Mesodermal cell (in vitro differentiated cells): ENCODE results near the gene ACVRL1.

ENCODE experiments used
- H3K27ac ChIP-seq: 2 replicates; pipeline ENCODE4 v1.7.0; 2013; ENCODE audit warnings: mild to moderate bottlenecking, low read depth, low read length, moderate library complexity; ENCODE audit not compliant: severe bottlenecking
- H3K36me3 ChIP-seq: 2 replicates; pipeline ENCODE4 v1.7.1; 2013; ENCODE audit warnings: mild to moderate bottlenecking, low read length, moderate library complexity; ENCODE audit not compliant: control insufficient read depth, insufficient read depth
- H3K4me1 ChIP-seq: one replicate; pipeline ENCODE4 v1.7.1; 2013; ENCODE audit warnings: mild to moderate bottlenecking, low read length; ENCODE audit not compliant: insufficient read depth, control insufficient read depth, poor library complexity, severe bottlenecking
- H3K4me3 ChIP-seq: 2 replicates; pipeline ENCODE4 v1.7.0; 2013; ENCODE audit warnings: low read length, control low read depth, mild to moderate bottlenecking; ENCODE audit not compliant: insufficient read depth, poor library complexity, severe bottlenecking; ENCODE audit errors: extremely low read depth
- H3K9me3 ChIP-seq: 2 replicates; pipeline ENCODE4 v1.7.1; 2013; ENCODE audit warnings: mild to moderate bottlenecking, low read length, moderate library complexity; ENCODE audit not compliant: control insufficient read depth
- WGBS, 2 experiments: methylation state at CpG; one replicate each; pipeline ENCODE4 v1.1.5; 2013; ENCODE audit warnings: missing lambda C conversion rate in 2 of 2; ENCODE audit not compliant: insufficient coverage in 2 of 2; 5-methylcytosine and 5-hydroxymethylcytosine counted together

ACVRL1 gene

DNA sequence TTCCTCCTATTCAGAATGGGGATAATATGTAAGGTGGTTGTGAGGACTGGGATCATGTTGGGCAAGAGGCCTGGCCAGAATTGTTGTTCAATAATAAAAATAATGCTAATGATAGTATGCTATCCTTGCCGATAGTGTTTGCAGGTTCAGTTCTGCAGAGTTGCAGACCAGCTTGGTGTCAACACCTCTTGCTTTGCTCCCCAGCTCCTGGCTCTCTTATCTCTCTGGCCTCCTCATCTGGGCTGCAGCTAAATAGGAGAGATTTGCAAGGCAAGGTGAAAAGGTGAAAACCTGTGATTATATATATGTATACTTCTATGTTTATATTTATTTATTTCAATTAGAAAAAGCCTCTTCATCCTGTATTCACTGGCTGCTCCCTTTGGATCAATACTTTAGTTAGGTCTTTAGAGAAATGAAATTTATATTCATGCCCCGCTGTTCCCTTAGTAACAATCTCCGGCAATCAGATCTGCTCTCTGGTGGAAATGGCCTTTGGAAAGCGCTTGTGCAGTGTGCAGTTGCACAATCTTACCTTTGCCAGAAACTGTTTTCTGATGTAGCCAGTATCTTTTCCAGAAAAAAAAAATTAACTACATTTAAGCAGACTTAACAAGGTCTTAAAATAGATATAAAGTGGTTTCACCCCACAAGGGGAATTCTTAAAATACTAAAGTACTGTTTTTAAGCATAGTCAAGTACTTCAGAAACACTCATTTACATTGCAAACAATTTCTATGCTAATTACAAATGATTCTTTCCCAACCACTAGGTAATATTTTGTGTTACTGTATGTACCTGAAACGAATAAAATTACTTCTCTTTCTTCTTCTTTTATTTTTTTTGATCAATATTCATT lies 25.1 kb downstream of the ACVRL1 start:
- H3K9me3 ChIP-seq: no peaks in the 10 kb centered on the region
- no peak overlapping the region for H3K27ac ChIP-seq
- 88% methylated on average over 3 of the region's 5 CpGs; no CpG with 5 or more reads in 1 of the 2 experiments for WGBS, 2 experiments
- H3K4me3 ChIP-seq: no peak overlapping the region
- no peaks in the 10 kb centered on the region for H3K4me1 ChIP-seq
- no peaks in the 10 kb centered on the region for H3K36me3 ChIP-seq

- Histone ChIP-seq H3K9me3 (no peaks in the 10 kb centered on the region), H3K4me3 (no peak overlapping the region), H3K27ac (no peak overlapping the region), H3K36me3 (no peaks in the 10 kb centered on the region), H3K4me1 (no peaks in the 10 kb centered on the region)
- 91 to 95% methylated on average over 4 of the region's 4 CpGs for WGBS, 2 experiments
Observed at GRCh38 chr12:51934080-51934479, 26.8 kb downstream of the ACVRL1 start.

DNA sequence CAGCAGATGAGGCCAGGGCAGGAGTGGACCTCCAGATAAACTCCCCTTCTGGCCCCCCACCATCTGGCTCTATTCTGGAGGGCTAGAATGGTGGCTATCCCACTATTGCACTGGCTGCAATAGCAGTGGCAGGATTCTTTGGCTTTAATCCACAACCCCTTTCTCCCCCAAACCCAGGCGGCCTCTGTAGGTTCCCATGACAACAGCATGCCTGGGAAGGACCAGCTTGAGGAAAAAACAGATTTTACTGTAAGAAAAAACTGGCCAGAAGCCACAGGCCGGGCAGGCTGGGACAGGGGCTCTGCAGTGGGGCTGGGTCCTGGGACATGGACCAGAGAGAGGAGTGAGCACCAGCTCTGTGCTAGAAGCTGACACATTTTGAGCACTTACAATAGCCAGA lies 30.6 kb downstream of the ACVRL1 start:
- WGBS, 2 experiments: 88 to 100% methylated on average over 1 of the region's 2 CpGs
- Histone ChIP-seq H3K36me3 (no peaks in the 10 kb centered on the region), H3K27ac (no peak overlapping the region), H3K4me1 (peaks cover 2% of the 10 kb centered on the region), H3K4me3 (no peak overlapping the region), H3K9me3 (no peaks in the 10 kb centered on the region)

DNA sequence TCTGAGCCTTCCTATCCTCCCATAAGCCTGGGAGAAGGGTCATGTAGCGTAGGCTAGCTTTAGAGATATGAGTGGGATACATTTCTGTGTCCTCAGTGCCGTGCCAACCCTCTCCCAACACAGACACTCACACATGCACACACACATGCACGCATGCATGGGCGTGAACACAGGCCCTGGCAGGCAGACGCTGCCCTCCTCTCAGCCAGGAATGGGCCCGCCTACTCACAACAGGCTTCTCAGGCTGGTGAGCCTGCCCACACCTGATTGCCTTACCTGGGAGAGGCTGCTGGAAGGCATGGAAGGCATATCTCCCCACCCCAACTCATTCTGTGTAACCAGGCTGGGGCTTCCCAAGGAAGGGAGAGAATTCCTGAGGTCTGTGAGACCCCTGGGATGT lies 31.4 kb downstream of the ACVRL1 start:
- no peaks in the 10 kb centered on the region for H3K9me3 ChIP-seq
- H3K4me1 ChIP-seq: peaks cover 2% of the 10 kb centered on the region
- H3K4me3 ChIP-seq: no peak overlapping the region
- no peaks in the 10 kb centered on the region for H3K36me3 ChIP-seq
- WGBS, 2 experiments: 98 to 100% methylated on average over 2 to 4 of the region's 6 CpGs
- H3K27ac ChIP-seq: no peak overlapping the region

DNA sequence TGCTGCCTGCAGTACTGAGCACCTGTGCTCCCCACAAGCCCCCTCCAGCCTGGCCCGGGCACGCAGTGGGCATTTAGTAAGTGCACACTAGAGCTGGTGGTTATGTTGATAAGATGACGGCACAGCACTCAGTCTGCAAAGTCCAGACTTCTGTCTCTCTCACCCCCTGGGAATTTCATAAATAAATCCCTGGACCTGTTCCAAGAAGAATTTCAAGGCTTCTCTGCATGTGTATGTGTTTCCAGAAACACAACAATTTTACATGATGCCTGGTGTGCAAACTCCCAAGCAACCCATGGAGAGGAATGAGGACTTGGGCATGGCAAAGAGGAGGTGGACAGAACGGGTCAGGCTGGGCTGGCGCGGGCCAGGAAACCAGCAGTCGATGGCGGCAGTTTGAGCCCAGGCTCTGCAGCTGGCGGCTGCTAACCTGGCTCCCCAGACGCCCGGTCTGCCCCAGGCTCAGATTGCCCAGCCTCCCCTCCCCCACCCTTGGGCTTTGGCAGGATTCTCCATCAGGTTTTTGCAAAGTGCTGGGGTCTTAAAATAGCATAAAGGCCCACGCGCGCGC lies 33.8 kb downstream of the ACVRL1 start:
- H3K27ac ChIP-seq: no peak overlapping the region
- H3K9me3 ChIP-seq: peaks cover 7% of the 10 kb centered on the region
- 80 to 84% methylated on average over 4 to 8 of the region's 15 CpGs for WGBS, 2 experiments
- no peak overlapping the region for H3K4me3 ChIP-seq
- peaks cover 2% of the 10 kb centered on the region for H3K4me1 ChIP-seq
- no peaks in the 10 kb centered on the region for H3K36me3 ChIP-seq

GRCh38 chr12:51941604-51942003 lies 34.3 kb downstream of the ACVRL1 start:
- 81 to 82% methylated on average over 4 of the region's 4 CpGs for WGBS, 2 experiments
- Histone ChIP-seq H3K4me1 (peaks cover 2% of the 10 kb centered on the region), H3K4me3 (no peak overlapping the region), H3K27ac (no peak overlapping the region), H3K36me3 (no peaks in the 10 kb centered on the region), H3K9me3 (peaks cover 7% of the 10 kb centered on the region)

DNA sequence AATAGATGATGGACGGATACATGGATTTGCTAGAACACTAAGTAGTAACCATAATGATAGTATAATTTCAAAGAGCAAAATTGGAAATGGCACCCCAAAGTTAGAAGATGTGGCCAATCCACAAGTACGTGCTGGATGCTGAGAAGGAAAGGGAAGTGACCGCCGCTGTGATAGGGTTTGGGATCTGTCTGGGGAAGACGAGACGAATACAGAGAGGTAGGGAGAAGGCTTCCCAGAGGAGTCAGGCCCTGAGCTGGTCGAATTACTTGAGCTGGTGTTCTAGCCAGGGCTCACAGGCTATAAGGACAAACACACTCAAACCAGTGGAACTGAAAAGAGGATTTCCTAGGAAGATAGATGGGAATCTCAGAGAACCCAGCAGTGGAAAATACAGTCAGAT lies 34.8 kb downstream of the ACVRL1 start:
- H3K36me3 ChIP-seq: no peaks in the 10 kb centered on the region

DNA sequence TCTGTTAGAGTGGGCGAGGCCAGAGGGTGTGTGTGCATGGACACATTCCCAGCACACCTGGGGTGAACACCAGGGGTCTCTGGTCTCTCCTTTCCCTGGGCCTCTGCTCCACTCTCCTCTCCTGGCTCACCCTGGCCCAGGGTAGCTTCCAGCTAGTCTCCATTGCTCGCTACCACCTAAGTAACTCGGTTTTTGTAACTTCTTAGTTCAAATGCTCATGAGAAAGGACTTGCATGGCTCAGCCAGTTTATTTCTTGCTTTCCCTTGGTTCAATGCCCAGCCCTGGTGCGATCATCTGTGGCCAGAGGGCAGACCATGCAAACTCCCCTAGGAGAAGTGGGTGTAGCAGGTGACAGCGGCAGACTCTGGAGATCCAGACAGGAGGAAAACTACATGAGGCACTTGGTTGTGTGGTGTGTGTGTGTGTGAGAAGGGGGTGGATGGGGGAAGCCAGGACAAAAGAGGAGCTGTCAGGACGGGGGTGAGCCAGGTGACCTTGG lies 35.2 kb downstream of the ACVRL1 start:
- Histone ChIP-seq H3K4me1 (peaks cover 2% of the 10 kb centered on the region), H3K36me3 (no peaks in the 10 kb centered on the region), H3K4me3 (no peak overlapping the region), H3K27ac (no peak overlapping the region), H3K9me3 (peaks cover 7% of the 10 kb centered on the region)
- WGBS, 2 experiments: 95 to 100% methylated on average over 5 of the region's 6 CpGs

More for the DNA sequence above, 34.8 kb downstream of the ACVRL1 start:
- H3K4me3 ChIP-seq: no peak overlapping the region
- H3K27ac ChIP-seq: no peak overlapping the region
- peaks cover 2% of the 10 kb centered on the region for H3K4me1 ChIP-seq
- H3K9me3 ChIP-seq: peaks cover 7% of the 10 kb centered on the region
- 98 to 99% methylated on average over 5 to 7 of the region's 7 CpGs for WGBS, 2 experiments

- Histone ChIP-seq H3K9me3 (peaks cover 7% of the 10 kb centered on the region), H3K4me3 (no peak overlapping the region), H3K36me3 (no peaks in the 10 kb centered on the region), H3K4me1 (peaks cover 2% of the 10 kb centered on the region), H3K27ac (no peak overlapping the region)
- 92 to 96% methylated on average over 2 of the region's 2 CpGs for WGBS, 2 experiments
Observed at GRCh38 chr12:51943346-51943745, 36.0 kb downstream of the ACVRL1 start.

GRCh38 chr12:51944608-51945233 lies 37.4 kb downstream of the ACVRL1 start:
- Histone ChIP-seq H3K4me3 (no peak overlapping the region), H3K9me3 (peaks cover 7% of the 10 kb centered on the region), H3K36me3 (no peaks in the 10 kb centered on the region), H3K27ac (no peak overlapping the region), H3K4me1 (peaks cover 2% of the 10 kb centered on the region)
- 100% methylated on average over 1 of the region's 1 CpG; no CpG with 5 or more reads in 1 of the 2 experiments for WGBS, 2 experiments
